K562 (cell line): Measurements from ENCODE around the gene ADCY4. TPM values are rescaled to one million over a fixed set of nuclear protein-coding genes. Genes with fewer than 3 reads are reported as not detected.

Experiments used
- ATAC-seq: fragments of 200-7000 bp; cut with Tn5 transposase; 3 replicates; pipeline ENCODE4 v1.9.1; 2020; ENCODE audit warnings: moderate library complexity
- BruUV-seq: library from RNA; stranded (reverse); fragments of 400-500 nt; replicated peaks from 2 replicates; lab custom pipeline; 2021; lab: Mats Ljungman, UMichigan
- CTCF ChIA-PET: fragments of 300-600 bp; formaldehyde crosslinking; extraction: SDS; loops from one replicate; lab custom pipeline; 2021; ENCODE audit warnings: low intra/inter-chr PET ratio; lab: Yijun Ruan, JAX
- POLR2A ChIA-PET: fragments of 300-600, 350-650 bp; sonication (Branson Sonifier 250); formaldehyde crosslinking; extraction: SDS; loops from one replicate; lab custom pipeline; 2021; ENCODE audit warnings: antibody characterized with exemption, inconsistent platforms; lab: Yijun Ruan, JAX
- DNase-seq, 4 experiments: peaks; one replicate each; pipeline versions ENCODE4 v3.0.0 to v3.0.0-alpha.2; 2011 to 2018; ENCODE audit warnings: low spot score in 3 of 4, mixed read lengths in 3 of 4; ENCODE audit errors: extremely low read depth in 1 of 4
- FAIRE-seq: peaks from 2 replicates; lab custom pipeline; 2011; peaks lifted over from hg19 to GRCh38; lab: Jason Lieb, UNC
- H2AFZ ChIP-seq: 2 replicates; pipeline ENCODE4 v1.6.0; 2011; ENCODE audit warnings: low read depth, low read length, control low read depth, inconsistent platforms
- H3K27ac ChIP-seq: fragments of 200-600 bp; 3 replicates; pipeline ENCODE4 v1.8.0; 2011; ENCODE audit warnings: low read depth, mild to moderate bottlenecking, control low read depth, inconsistent platforms, low read length, moderate library complexity, mixed read lengths; ENCODE audit errors: extremely low read depth
- H3K27me3 ChIP-seq, 2 experiments: fragments of 300-600 bp in 1 of 2; 2 replicates in 1 of 2; 3 replicates in 1 of 2; pipeline versions ENCODE4 v1.6.0 to v1.8.0; 2011; ENCODE audit warnings: inconsistent platforms in 2 of 2, low read length in 2 of 2, mild to moderate bottlenecking in 1 of 2, mixed read lengths in 1 of 2, moderate library complexity in 1 of 2; ENCODE audit not compliant: control insufficient read depth in 2 of 2, insufficient read depth in 2 of 2
- H3K36me3 ChIP-seq: fragments of 300-600 bp; 3 replicates; pipeline ENCODE4 v1.8.0; 2011; ENCODE audit warnings: mild to moderate bottlenecking, low read length, inconsistent platforms; ENCODE audit not compliant: control insufficient read depth, insufficient read depth
- H3K4me1 ChIP-seq, 2 experiments: fragments of 200-600 bp in 1 of 2; replicated peaks in 1 of 2; 2 replicates in 1 of 2; 3 replicates in 1 of 2; pipeline versions ENCODE4 v1.5.1 to v1.8.0; 2011; ENCODE audit warnings: inconsistent platforms in 2 of 2, low read length in 2 of 2, mild to moderate bottlenecking in 1 of 2, mixed read lengths in 1 of 2, moderate library complexity in 1 of 2; ENCODE audit not compliant: control insufficient read depth in 2 of 2, insufficient read depth in 2 of 2
- H3K4me2 ChIP-seq: 2 replicates; pipeline ENCODE4 v1.6.1; 2011; ENCODE audit warnings: low read length, control low read depth, inconsistent platforms, mixed read lengths; ENCODE audit not compliant: insufficient read depth
- H3K4me3 ChIP-seq: fragments of 200-600 bp; sonication (generic), shearing (Covaris generic); 2 replicates; pipeline ENCODE4 v1.5.1; 2016; ENCODE audit warnings: control low read depth, inconsistent platforms
- H3K79me2 ChIP-seq: fragments of 200-600 bp; 3 replicates; pipeline ENCODE4 v1.8.0; 2011; ENCODE audit warnings: low read length, inconsistent platforms; ENCODE audit not compliant: control insufficient read depth, insufficient read depth
- H3K9ac ChIP-seq, 2 experiments: 2 replicates each; pipeline versions ENCODE4 v1.6.0 to v1.6.1; 2011; ENCODE audit warnings: low read depth in 2 of 2, low read length in 2 of 2, control low read depth in 1 of 2, inconsistent platforms in 1 of 2, mild to moderate bottlenecking in 1 of 2, mixed read lengths in 1 of 2; ENCODE audit not compliant: insufficient read depth in 1 of 2
- H3K9me1 ChIP-seq: one replicate; pipeline ENCODE4 v1.6.0; 2011; ENCODE audit warnings: inconsistent platforms, mild to moderate bottlenecking, low read length, moderate library complexity; ENCODE audit not compliant: control insufficient read depth, insufficient read depth
- H3K9me3 ChIP-seq: replicated peaks from 2 replicates; pipeline ENCODE4 v1.5.1; 2011; ENCODE audit warnings: low read depth, low read length, inconsistent platforms; ENCODE audit not compliant: control insufficient read depth, insufficient read depth
- H4K20me1 ChIP-seq: replicated peaks from 2 replicates; pipeline ENCODE4 v1.6.1; 2011; ENCODE audit warnings: low read length, inconsistent platforms, mixed read lengths; ENCODE audit not compliant: control insufficient read depth, insufficient read depth
- CBX3 ChIP-seq, 2 experiments: IDR thresholded peaks; 1 replicate in 1 of 2; 2 replicates in 1 of 2; pipeline ENCODE4 v1.6.1; 2012; ENCODE audit warnings: inconsistent platforms in 2 of 2, low read length in 2 of 2, borderline replicate concordance in 1 of 2, control low read depth in 1 of 2
- ELF1 ChIP-seq: fragments of 200-800 bp; sonication (Bioruptor generic); IDR thresholded peaks from 2 replicates; pipeline ENCODE4 v1.6.1; 2016; ENCODE audit warnings: missing genetic modification characterization, missing compliant biosample characterization
- GABPB2 ChIP-seq: fragments of 250-450 bp; sonication (Bioruptor Pico); conservative IDR thresholded peaks from 2 replicates; pipeline ENCODE4 v1.5.1; 2021; ENCODE audit warnings: mild to moderate bottlenecking
- KAT2B ChIP-seq: IDR thresholded peaks from one replicate; pipeline ENCODE4 v1.6.1; 2012; ENCODE audit warnings: low read depth, mild to moderate bottlenecking, control low read depth, inconsistent platforms, low read length, moderate library complexity
- MCM5 ChIP-seq: fragments of 450-650 bp; IDR thresholded peaks from 2 replicates; pipeline ENCODE4 v1.6.1; 2016; ENCODE audit warnings: low read depth
- NCOA2 ChIP-seq, 2 experiments: fragments of 450-650 bp; IDR thresholded peaks; 2 replicates each; pipeline ENCODE4 v1.6.1; 2018; ENCODE audit warnings: mild to moderate bottlenecking in 2 of 2, moderate library complexity in 1 of 2; ENCODE audit not compliant: partially characterized antibody in 2 of 2
- NR2F6 ChIP-seq: fragments of 450-650 bp; formaldehyde crosslinking; IDR thresholded peaks from 2 replicates; pipeline ENCODE4 v1.4.0; 2020; ENCODE audit warnings: mild to moderate bottlenecking
- POLR2A ChIP-seq: fragments of 450-650 bp; conservative IDR thresholded peaks from 2 replicates; pipeline ENCODE4 v1.6.1; 2016
- RBM25 ChIP-seq: fragments of 200-400 bp; formaldehyde crosslinking; IDR thresholded peaks from 2 replicates; pipeline ENCODE4 v1.6.1; 2018; ENCODE audit warnings: low read length, low read depth, moderate library complexity; ENCODE audit not compliant: severe bottlenecking
- SMARCB1 ChIP-seq: IDR thresholded peaks from 2 replicates; pipeline ENCODE4 v1.6.1; 2011; ENCODE audit warnings: improper control_type of control experiment, low read depth; ENCODE audit not compliant: insufficient read length
- TCF7L2 ChIP-seq: fragments of 150-350 bp; IDR thresholded peaks from 2 replicates; pipeline ENCODE4 v1.6.1; 2016; ENCODE audit warnings: low read depth, mild to moderate bottlenecking, low read length, moderate library complexity
- XRCC4 ChIP-seq: IDR thresholded peaks from one replicate; pipeline ENCODE4 v1.6.1; 2011; ENCODE audit not compliant: insufficient read depth, insufficient read length; ENCODE audit errors: extremely low read depth
- ZNF274 ChIP-seq: IDR thresholded peaks from 2 replicates; pipeline ENCODE4 v1.6.1; 2011; ENCODE audit warnings: low read depth, mild to moderate bottlenecking, low read length, moderate library complexity, borderline replicate concordance
- WGBS: fragments of 100-300 bp; shearing (Covaris generic); methylation state at CpG from one replicate; pipeline ENCODE4 v1.1.6; 2016; ENCODE audit warnings: low coverage, mixed read lengths; ENCODE audit not compliant: insufficient coverage; ENCODE audit errors: missing lambda C conversion rate; 5-methylcytosine and 5-hydroxymethylcytosine counted together
- in situ Hi-C: fragments of 300-500 bp; cut with MboI; formaldehyde crosslinking; loops from 4 replicates; pipeline ENCODE4 v1.15.0; 2018; ENCODE audit warnings: inconsistent platforms, mixed read lengths
- intact Hi-C: fragments of 100-400 bp; cut with micrococcal nuclease; formaldehyde crosslinking; loops from 2 replicates; pipeline ENCODE4 v1.14.2; 2022
- polyA plus RNA-seq, 8 experiments: library from polyadenylated mRNA; depleted of rRNA in 4 of 8; stranded (reverse) in 5 of 8; unstranded in 3 of 8; fragments of >200 nt; fragmentation: Nextera tagmentation in 2 of 8; fragmentation: Illumina TruSeq in 1 of 8; extraction: Ambion mirVana in 2 of 8; extraction: Trizol in 1 of 8; gene quantifications; 2 replicates each; pipeline versions ENCODE4 v1.2.1 to v1.2.3, GENCODE V29; 2011 to 2014; ENCODE audit warnings: inconsistent platforms in 1 of 8, missing spikeins in 1 of 8
- total RNA-seq, 7 experiments: library from RNA; depleted of rRNA in 6 of 7; stranded (reverse); fragments of >200 nt in 6 of 7; fragmentation: Illumina TruSeq in 2 of 7; extraction: Trizol in 2 of 7; gene quantifications; 2 replicates each; pipeline versions ENCODE4 v1.2.1 to v1.2.3, GENCODE V29; 2011 to 2021; ENCODE audit warnings: low replicate concordance in 1 of 7
- TF ChIP-seq, protein P1 (sequence below): fragments of 450-650 bp; IDR thresholded peaks from 2 replicates; pipeline ENCODE4 v1.6.1; 2016; ENCODE audit warnings: low read depth
- TF ChIP-seq, protein P2 (sequence below), 3 experiments: fragments of 200-800 bp in 1 of 3; sonication (Bioruptor generic) in 1 of 3; sonication (generic) in 1 of 3; formaldehyde crosslinking in 1 of 3; IDR thresholded peaks; 2 replicates each; pipeline versions ENCODE4 v1.6.1 to v1.8.0; 2016 to 2022; ENCODE audit warnings: mild to moderate bottlenecking in 2 of 3, missing compliant biosample characterization in 2 of 3, missing genetic modification characterization in 2 of 3, missing genetic modification reagents in 1 of 3

The ADCY4 gene
- total and polyA plus RNA-seq, 9 of the 15 experiments (the other 6 are each of a cell fraction or from before 2014, with no cell fraction given) = 0.04 to 0.31 (median 0.15) TPM; not detected in 2

DNA sequence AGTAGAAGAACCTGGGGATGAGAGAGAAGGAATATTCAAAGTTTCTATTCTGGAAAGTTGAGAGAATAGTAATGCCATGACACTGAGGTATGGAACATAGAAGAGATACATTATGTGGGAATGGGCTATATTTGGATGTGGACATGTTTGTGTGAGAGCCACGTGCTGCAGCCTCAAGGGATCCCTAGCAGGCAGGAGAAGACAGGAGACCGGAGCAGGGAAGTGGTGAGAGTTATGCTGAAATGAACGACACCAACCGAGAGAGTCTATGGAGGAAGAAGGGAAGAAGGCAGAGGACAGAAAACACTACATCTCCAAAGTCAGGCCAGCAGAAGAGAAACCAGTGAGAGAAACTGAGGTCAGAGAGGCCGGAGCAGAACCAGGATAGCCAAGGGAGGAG is 14.9 kb upstream of the ADCY4 start:
- ATAC-seq = no peak
- TF ChIP-seq GABPB2 (CRISPR knock-in tag) (no peak), KAT2B (no peak), TCF7L2 (no peak), NCOA2 (IDR thresholded peaks at IDR 0.05; ENCODE audit: partially characterized antibody in 2 of 2) (no peak), CBX3 (IDR thresholded peaks at IDR 0.05; ENCODE audit: borderline replicate concordance in 1 of 2, low read length in 2 of 2) (no peak), ELF1 (tag) (no peak), NR2F6 (CRISPR knock-in tag) (no peak), SMARCB1 (no peak), RBM25 (no peak), ZNF274 (no peak), XRCC4 (no peak), MCM5 (no peak), POLR2A (no peak)
- TF ChIP-seq, protein P1, sequence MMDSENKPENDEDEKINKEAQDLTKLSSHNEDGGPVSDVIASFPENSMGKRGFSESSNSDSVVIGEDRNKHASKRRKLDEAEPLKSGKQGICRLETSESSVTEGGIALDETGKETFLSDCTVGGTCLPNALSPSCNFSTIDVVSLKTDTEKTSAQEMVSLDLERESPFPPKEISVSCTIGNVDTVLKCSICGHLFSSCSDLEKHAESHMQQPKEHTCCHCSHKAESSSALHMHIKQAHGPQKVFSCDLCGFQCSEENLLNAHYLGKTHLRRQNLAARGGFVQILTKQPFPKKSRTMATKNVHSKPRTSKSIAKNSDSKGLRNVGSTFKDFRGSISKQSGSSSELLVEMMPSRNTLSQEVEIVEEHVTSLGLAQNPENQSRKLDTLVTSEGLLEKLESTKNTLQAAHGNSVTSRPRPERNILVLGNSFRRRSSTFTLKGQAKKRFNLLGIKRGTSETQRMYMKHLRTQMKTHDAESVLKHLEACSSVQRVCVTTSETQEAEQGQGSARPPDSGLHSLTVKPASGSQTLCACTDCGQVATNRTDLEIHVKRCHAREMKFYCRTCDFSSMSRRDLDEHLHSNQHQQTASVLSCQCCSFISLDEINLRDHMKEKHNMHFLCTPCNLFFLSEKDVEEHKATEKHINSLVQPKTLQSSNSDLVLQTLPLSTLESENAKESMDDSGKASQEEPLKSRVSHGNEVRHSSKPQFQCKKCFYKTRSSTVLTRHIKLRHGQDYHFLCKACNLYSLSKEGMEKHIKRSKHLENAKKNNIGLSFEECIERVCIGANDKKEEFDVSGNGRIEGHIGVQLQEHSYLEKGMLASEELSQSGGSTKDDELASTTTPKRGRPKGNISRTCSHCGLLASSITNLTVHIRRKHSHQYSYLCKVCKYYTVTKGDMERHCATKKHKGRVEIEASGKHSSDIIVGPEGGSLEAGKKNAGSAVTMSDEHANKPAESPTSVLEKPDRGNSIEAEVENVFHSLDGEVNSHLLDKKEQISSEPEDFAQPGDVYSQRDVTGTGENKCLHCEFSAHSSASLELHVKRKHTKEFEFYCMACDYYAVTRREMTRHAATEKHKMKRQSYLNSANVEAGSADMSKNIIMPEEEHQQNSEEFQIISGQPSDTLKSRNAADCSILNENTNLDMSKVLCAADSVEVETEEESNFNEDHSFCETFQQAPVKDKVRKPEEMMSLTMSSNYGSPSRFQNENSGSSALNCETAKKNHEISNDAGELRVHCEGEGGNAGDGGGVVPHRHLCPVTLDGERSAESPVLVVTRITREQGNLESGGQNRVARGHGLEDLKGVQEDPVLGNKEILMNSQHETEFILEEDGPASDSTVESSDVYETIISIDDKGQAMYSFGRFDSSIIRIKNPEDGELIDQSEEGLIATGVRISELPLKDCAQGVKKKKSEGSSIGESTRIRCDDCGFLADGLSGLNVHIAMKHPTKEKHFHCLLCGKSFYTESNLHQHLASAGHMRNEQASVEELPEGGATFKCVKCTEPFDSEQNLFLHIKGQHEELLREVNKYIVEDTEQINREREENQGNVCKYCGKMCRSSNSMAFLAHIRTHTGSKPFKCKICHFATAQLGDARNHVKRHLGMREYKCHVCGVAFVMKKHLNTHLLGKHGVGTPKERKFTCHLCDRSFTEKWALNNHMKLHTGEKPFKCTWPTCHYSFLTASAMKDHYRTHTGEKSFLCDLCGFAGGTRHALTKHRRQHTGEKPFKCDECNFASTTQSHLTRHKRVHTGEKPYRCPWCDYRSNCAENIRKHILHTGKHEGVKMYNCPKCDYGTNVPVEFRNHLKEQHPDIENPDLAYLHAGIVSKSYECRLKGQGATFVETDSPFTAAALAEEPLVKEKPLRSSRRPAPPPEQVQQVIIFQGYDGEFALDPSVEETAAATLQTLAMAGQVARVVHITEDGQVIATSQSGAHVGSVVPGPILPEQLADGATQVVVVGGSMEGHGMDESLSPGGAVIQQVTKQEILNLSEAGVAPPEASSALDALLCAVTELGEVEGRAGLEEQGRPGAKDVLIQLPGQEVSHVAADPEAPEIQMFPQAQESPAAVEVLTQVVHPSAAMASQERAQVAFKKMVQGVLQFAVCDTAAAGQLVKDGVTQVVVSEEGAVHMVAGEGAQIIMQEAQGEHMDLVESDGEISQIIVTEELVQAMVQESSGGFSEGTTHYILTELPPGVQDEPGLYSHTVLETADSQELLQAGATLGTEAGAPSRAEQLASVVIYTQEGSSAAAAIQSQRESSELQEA = no peak
- TF ChIP-seq, protein P2, sequence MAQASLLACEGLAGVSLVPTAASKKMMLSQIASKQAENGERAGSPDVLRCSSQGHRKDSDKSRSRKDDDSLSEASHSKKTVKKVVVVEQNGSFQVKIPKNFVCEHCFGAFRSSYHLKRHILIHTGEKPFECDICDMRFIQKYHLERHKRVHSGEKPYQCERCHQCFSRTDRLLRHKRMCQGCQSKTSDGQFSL (CRISPR knock-in tag; IDR thresholded peaks at IDR 0.05) = no peak
- TF ChIP-seq, protein P2 (tag; IDR thresholded peaks at IDR 0.05) = no peak

More for the DNA sequence above, 14.9 kb upstream of the ADCY4 start:
- H3K9me3 ChIP-seq = no peaks in the 10 kb centered on the region
- H3K4me2 ChIP-seq = no peak overlapping the region
- no peaks in the 10 kb centered on the region for H3K79me2 ChIP-seq
- no peak overlapping the region for H2AFZ ChIP-seq
- H3K9me1 ChIP-seq = no peaks in the 10 kb centered on the region
- no peak overlapping the region for H3K27ac ChIP-seq
- ChIA-PET CTCF (no interaction called here), POLR2A (no interaction called here)
- no peak for FAIRE-seq
- intact Hi-C loops (no loop called here), in situ Hi-C loops (loop anchor here (25.0 kb wide), 1 partner anchor 338 kb away; no protein-coding TSS in a partner anchor)
- no peaks in the 10 kb centered on the region for H3K36me3 ChIP-seq
- no peak overlapping the region for H3K4me3 ChIP-seq
- H3K27me3 ChIP-seq = no peaks in the 10 kb centered on the region; a peak in 1 of 5 replicates
- H3K4me1 ChIP-seq = peaks cover 0 to 6% of the 10 kb centered on the region in 2 experiments; a peak in 3 of 5 replicates
- DNase-seq = no peak
- H4K20me1 ChIP-seq = no peaks in the 10 kb centered on the region
- no peak overlapping the region for H3K9ac ChIP-seq
- 11% methylated on average over 5 of the region's 5 CpGs for WGBS
- BruUV-seq = no TSS peak
